ENCODE data around the gene TMC1.

DNA sequence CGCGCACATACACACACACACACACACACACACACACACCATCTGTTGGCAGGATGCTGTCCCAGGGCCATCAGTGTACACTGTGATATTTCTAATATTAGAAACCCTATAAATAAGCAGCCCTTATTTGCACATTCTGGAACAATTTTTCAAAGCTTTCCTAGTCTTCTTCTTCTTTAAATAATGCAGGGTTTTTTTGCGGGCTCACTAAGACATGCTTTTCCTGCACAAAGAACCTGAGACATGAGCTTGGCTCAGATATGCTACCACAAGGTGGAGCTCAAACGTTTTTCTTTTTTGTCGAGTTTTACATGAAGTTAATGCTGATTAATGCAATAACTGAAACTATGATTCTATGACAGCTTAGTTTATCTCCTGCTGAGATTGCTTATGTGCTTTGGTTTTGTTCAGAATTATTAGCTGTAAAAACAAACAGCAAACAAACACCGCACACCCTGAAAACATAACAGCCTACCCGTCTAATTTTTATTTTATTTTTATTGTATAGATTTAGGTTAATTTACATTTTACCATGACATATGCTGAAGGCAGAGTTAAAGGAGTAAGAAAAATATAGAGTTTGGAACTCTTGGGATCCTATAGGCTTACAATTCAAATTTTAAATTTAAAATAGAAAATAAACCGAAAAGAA lies 335.7 kb downstream of the TMC1 start:
- TF ChIP-seq POLR2A (IDR thresholded peaks at IDR 0.05; ENCODE audit: extremely low read depth, insufficient read length), result no peak
- TF ChIP-seq, protein P1, sequence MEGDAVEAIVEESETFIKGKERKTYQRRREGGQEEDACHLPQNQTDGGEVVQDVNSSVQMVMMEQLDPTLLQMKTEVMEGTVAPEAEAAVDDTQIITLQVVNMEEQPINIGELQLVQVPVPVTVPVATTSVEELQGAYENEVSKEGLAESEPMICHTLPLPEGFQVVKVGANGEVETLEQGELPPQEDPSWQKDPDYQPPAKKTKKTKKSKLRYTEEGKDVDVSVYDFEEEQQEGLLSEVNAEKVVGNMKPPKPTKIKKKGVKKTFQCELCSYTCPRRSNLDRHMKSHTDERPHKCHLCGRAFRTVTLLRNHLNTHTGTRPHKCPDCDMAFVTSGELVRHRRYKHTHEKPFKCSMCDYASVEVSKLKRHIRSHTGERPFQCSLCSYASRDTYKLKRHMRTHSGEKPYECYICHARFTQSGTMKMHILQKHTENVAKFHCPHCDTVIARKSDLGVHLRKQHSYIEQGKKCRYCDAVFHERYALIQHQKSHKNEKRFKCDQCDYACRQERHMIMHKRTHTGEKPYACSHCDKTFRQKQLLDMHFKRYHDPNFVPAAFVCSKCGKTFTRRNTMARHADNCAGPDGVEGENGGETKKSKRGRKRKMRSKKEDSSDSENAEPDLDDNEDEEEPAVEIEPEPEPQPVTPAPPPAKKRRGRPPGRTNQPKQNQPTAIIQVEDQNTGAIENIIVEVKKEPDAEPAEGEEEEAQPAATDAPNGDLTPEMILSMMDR (IDR thresholded peaks at IDR 0.05; ENCODE audit: low read depth, low read length), result peak; percentile 39

All from NB4 (cell line).